ENCODE data around the gene ARHGEF1.
A peak's percentile ranks its signal among the peaks of the same experiment; 100 is the strongest.
"Not testable (repeated sequence)": the region's sequence is repeated elsewhere in the genome, so short reads cannot be mapped to it uniquely, and the experiment has no call there.

ARHGEF1 gene

DNA sequence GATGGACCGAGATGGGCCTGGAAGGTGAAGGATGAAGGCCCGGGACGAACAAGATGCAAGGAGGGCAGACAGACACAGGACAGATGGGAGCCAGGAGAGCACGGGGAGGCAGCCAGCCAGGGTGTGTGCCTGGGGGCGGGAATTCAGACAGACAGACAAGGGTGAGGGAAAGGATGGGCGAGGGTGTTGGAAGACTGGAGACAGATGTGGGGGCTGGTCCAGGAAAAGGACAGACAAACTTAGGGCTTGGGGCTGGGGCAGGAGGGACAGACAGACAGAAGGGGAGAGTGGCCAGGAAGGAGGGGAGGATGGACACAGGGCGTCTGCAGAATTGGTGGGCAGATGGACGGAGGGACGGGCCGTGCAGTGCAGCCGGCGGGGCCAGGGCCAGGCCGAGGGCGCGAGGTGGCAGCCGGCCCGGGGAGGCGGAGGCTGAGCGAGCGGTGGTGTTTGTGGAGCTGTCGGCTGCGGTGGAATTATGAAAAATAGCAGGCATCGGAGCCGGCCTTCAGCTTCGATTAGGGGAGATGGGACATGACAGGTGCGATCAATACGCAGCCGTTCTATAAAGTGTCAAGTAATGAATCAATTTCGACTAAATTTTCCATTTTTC lies 49.8 kb downstream of the ARHGEF1 start:
- DNase-seq (ENCODE audit: low spot score), result no peak

DNA sequence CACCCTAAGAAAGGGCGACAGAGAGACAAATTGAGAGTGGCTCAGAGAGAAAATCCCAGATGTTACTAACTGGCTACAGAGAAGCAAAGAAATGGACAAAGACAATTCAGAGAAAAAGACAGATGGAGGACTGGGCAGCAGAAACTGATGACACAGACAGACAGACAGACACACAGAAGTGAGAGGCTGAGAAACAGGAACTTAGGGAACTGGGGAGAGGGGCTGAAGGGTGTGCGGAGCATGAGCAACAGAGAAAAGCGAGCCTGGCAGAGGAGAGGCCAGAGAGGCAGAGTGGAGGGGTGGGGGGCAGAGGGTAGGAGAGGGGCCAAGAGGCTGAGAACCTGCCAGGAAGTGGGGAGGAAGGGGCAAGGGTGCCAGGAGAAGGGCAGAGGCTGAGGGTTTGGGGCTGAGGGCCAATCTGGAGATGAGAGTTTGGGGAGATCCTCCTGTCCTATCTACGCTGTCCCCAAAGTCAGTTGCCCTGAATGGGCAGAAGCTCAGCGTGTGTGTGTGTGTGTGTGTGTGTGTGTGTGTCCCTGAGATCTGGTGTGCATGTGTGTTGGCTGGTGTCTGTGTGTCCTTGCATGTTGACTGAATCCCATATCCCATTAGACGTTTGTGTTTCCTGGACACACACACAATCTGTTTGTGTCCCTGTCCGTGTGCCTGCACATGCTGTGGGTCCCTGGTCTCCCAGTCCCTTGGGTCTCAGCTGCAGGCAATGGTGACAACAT lies 50.9 kb downstream of the ARHGEF1 start:
- DNase-seq (ENCODE audit: low spot score), result no peak

DNA sequence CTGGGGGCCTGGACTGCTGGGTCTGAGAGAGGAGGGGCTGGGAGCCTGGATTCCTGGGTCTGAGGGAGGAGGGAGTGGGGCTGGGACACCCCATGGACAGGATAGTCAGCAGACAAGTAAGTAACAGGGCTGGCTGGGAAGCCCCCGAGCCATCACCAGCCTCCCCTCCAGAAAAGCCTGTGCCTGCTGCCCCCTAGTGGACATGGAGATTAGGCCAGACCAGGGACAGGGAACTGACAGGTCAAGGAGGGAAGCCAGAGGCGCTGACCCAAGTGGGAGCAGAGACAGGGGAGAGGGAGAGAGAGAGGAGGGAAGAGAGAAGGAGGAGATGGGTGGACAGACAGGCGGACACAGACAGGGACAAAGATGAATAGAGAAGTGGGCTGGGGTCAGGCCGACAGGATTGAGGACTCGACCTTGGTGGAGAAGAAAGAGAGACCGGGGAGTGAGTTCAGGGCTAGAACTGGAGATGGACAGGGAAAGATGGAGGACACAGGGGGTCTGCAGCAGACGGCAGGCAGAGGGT lies 51.9 kb downstream of the ARHGEF1 start:
- DNase-seq (ENCODE audit: low spot score), result peak; percentile 57

DNA sequence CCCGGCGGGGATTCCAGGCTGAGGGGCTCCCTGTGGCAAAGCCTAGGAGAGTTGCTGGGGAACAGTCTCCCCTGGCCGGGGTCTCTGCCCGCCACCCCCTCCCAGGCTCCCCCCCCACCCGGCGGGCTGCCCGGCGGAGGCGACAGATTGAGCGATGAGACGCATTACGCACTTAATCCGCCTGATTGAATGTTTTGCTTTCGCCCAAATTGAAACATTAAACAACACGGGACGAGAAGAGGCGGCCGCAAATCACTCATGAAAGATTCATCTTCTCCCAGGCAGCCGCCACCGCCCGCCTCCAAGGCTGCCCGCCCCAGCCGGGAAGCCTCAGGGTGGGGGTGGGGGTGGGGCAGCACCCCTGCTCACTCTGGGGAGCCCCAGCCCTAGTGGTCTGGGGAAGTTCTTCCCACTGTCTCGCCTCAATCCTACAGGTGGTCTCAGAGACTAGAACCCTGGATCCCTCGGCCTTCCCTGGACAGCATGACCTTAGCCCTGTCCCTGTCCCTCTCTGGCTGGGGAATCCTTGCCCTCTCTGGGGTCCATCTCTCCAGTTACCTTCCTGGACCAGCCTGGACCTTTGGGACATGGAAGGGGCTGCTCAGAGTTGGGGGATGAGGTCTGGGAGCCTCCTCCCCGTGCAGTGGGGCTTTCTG lies 52.9 kb downstream of the ARHGEF1 start:
- DNase-seq (ENCODE audit: low spot score), result no peak

DNA sequence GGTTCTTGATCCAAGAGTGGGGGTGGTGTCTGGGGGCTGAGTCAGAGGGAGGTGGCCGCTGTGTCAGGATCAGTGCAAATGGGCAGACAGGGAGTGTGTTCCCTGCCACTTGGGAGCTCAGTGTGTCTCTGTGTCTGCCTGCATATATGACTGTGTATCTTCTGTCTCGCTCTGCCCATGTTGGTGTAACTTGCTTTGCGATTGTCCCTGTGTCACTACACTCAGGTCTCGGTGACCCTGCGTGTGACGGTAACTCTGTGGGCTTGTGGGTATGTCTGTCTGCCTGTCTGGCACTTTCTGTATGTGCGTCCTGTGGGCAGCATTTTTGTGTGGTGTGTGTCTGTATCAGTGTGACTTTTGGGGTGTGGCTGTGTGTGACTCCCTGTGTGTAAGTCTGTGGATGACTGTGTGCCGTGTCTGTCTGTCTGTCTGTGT lies 53.4 kb downstream of the ARHGEF1 start:
- no peak for DNase-seq (ENCODE audit: low spot score)

DNA sequence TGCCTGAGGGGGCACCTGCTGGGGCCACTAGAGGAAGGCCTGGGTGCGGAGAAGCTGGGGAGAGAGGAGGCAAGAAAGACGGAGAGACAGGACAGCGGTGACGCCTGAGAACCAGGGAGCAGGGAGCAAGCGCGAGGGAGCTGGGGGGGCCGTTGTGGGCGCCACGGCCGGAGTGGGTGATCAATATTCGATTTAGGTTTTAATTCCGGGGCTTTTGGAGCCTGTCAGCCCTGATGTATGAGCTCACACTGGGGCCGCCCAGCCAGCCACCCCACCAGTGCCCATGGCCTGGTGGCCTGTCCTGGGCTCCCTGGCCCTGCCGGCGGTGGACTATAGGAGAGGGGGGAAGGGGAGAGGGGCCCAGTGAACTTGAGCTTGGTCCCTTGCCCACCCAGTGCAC lies 54.0 kb downstream of the ARHGEF1 start:
- DNase-seq (ENCODE audit: low spot score), result no peak

DNA sequence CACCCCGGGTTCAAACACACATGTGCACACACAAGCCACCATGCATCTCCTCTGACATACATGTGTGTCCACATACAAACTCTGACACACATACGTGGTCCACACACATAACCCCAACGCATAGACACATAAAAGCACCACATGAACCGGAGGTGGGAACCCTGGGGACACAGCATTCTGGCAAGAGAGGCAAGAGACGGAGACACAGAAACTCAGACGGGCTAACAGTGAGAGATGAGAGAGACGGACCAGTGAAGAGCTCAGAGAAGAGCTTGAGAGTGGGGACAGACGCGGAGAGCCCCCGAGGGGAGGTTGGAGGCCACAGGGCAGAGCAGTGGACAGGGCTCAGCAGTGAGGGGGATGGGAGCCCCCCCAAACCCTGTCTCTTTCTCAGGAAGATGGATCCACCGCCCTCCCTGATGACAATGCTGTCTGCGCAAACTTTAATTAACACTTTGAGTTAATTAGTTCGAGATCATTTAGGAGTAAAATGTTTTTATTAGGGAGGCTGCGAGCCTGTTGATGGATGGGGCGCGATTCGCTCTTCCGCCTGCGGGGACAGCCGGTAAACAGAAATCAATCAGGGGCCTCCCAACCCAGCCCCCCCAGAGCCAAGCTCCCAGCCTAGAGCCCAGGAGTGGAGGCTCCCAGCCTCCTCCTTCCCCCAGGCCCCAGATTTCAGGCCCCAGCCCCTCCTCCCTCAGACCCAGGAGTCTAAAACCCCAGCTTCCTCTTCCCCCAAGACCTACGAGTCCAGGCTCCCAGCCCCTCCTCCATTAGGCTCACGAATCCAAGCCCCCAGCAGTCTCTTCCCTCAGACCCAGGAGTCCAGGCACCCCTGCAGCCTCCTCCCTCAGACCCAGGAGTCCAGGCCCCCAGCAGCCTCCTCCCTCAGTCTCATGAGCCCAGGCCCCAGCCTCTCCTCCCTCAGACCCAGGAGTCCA lies 54.8 kb downstream of the ARHGEF1 start:
- no peak for DNase-seq (ENCODE audit: low spot score)

DNA sequence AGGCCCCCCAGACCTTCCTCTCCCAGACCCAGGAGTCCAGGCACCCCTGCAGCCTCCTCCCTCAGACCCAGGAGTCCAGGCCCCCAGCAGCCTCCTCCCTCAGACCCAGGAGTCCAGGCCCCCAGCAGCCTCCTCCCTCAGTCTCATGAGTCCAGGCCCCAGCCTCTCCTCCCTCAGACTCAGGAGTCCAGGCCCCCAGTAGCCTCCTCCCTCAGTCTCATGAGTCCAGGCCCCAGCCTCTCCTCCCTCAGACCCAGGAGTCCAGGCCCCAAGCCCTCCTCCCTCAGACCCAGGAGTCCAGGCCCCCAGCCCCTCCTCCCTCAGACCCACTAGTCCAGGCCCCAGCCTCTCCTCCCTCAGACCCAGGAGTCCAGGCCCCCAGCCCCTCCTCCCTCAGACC lies 56.2 kb downstream of the ARHGEF1 start:
- DNase-seq (ENCODE audit: low spot score), result not testable (repeated sequence)

DNA sequence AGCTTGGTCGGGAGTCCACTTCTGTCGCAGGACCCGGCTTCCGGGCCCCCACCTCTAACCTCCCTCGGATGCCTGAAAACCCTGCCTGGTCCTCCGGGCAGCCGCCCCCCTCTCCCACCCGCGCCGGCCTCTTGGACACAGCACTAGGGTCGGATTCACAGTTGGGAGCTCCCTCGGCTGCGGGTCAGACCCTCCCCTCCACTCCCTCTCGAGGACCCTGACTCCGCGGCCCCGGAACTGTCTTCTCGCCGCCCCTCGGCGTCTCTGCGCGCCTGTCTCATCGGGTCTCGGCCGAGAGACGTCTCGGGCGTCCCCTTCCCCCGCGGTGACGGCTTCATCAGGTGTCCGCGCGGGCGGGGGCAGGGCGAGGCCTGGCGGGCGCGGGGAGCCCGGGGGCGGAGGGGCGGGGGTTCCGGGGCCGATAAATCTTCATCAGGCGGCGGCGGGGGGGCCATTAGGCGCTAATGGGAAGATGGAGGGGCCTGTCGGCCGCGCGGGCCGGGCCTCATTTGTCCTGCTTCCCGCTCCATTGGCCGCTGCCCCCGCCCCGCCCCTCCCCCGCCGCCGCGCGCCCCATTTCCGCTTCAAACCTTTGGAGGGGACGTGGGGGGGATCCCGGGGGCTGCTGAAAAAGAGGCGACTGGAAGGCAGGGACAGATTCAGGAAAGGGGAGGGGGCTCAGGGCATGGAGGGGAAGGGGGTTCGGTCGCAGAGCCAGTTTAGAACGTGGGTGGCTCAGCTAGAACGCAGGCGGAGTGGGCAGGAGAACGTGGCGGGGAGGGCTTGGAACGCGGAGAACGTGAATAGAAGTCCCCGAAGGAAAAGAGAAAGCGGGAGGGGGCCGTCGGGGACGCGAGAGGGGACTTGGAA lies 57.1 kb downstream of the ARHGEF1 start:
- DNase-seq (ENCODE audit: low spot score), result no peak

DNA sequence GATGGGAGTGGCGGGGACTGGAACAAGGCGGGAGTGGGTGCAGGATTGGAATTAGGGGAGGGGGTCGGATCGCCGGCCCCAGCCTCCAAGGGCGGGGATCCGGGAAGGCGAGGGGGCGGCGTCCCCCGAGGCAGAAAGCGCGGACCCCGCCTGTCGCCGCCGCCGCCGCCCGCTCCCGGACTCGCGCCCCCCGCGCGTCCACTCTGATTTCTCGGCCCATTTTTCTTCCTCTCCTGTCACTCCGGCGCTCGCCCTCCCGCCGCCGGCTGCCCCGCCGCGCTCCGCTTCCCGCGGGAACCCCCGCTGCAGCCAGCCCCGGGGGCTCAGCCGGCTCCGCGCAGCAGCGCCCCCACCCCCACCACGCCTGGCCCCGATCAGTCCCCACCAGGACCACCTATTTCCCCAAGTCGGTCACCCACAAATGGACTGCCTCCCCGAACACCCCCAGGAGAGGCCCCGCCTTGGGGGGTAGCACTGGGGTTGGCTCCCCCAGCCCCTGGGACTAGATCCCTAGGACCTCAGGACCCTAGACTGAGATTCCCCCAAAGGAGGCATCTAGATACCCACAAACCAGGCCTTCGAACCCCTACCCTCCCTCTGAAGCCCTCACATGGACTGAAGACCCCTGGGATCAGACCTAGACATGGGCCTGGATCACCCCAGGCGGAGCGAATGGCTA lies 57.9 kb downstream of the ARHGEF1 start:
- DNase-seq (ENCODE audit: low spot score), result no peak

DNA sequence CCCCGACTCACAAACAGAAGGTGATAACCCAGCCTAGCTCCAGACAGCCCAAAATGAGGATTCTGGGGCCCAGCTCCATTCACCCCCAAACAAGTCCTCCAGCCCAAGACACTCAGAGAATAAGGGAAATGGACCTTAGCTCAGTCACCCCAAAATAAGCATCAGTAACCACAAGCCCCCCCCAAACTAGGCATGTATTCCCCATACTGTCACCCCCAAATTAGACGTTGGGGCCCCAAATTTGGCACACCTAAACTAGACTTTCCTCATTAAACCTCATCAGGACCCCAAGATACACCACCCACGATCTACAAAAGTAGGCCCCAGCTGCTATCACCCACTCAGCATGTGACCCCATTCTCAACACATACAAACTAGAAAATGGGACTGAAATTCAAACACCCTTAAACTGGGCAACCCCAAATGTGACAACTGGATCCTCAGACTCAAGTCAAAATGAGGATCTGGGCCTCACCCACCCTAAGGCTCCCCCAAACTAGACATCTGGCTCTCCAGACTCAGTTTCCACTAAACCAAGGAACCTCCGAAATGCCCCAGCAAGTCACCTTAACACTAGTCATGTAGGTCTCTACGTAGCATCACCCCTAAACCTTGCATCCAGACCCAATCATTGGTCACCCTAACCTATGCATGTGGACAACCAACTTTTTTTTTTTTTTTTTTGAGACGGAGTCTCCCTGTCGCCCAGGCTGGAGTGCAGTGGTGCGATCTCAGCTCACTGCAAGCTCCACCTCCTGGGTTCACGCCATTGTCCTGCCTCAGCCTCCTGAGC lies 58.6 kb downstream of the ARHGEF1 start:
- DNase-seq (ENCODE audit: low spot score), result no peak

DNA sequence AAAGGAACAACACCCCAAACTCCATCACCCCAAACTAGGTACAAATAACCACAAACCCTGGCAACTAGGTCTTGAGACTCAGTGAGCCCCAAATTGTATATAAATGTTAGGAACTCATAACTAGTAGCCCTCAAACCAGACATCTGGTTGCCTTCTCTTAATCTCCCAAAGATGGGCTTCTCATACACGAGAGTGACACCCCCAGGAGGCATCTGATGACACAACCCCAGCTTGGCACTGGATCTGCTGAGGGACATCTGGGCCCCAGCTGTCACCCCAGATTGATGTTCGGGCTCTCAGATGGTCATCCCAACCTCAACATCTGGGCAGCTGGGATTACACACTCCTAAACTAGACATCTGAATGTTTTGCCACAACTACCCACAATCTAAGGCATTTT lies 61.4 kb downstream of the ARHGEF1 start:
- DNase-seq (ENCODE audit: low spot score), result no peak

DNA sequence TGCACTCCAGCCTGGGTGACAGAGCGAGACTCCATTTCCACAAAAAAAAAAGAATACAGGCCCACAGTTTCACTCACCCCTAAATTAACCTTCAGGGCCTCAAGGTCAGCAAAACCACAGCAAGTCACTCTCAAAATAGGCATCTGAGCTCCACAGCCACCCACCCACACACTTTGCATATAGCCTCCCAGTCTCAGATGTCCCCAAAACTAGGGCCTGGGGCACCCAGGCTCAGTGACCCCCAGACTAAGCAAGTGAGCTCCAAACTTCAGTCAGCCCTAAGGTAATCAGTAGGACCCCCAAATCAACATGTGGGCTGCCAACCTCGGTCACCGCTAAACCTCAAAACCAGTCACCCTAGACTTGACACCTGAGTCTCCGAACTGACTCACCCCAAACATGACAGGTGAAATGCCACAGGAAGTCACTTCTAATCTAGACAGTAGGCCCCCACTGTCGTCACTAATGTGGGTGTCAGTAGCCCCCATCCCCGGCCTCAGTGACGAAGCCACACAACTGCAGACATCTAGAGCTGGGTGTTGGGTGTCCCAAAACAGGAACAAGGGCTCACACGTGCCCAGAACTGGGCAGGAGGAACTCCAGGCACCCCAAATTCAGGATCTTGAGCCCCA lies 62.3 kb downstream of the ARHGEF1 start:
- DNase-seq (ENCODE audit: low spot score), result no peak

DNA sequence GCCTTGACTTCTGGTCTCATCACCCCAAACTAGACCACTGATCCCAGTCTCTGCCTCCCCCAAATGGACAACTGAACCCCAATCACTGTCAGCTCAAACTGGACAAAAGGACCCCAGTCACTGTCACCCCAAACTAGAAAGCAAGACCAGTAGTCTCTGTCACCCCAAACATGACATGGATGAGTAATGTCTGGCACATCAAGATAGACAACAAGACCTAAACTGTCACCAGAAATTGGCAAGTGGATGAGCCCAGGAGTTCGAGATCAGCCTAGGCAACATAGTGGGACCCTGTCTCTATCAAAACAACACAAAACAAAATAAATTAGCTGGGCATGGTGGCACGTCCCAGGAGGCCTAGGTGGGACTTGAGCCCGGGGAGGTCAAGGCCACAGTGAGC lies 64.1 kb downstream of the ARHGEF1 start:
- DNase-seq (ENCODE audit: low spot score), result no peak

DNA sequence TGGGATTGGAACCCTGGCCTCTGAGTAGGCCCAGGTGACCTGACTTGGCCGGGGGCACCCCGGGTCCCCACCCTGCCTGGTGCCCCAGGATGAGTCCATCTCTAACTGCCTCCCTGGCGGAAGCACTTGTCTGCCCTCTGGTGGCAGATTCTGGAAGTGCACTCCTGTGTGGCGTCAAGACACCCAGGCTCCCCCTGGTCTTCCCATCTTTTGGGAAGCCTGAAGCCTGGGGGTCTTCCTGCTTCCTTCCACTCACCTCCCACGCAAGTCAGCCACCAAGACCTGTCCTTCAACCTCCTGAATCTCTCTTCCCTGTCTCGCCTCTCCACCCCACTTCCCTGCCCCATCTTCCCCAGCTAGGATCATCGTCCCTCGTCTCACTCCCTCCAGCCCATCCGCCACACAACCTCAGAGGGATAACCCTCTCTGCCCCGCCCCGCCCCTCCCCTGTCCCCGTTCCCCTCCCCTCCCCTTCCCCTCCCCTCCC lies 68.7 kb downstream of the ARHGEF1 start:
- DNase-seq (ENCODE audit: low spot score), result peak; percentile 81

DNA sequence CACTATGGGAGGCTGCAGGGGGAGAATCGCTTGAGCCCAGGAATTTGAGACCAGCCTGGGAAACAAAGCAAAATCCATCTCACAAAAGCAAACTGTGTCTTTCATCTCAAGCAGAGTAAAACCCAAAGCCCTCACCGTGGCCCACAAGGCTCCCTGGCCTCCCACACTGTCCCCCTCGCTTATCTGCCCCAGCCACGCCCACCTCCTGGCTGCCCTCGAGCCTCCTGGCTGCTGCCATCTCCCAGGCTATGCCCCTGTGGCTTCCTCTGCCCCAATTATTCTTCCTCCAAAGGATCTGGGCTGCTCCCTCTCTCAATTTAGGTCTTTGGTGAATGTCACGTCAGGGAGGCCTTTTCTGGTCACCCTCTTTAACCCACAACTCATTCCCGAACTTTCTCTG lies 72.5 kb downstream of the ARHGEF1 start:
- DNase-seq (ENCODE audit: low spot score), result no peak

DNA sequence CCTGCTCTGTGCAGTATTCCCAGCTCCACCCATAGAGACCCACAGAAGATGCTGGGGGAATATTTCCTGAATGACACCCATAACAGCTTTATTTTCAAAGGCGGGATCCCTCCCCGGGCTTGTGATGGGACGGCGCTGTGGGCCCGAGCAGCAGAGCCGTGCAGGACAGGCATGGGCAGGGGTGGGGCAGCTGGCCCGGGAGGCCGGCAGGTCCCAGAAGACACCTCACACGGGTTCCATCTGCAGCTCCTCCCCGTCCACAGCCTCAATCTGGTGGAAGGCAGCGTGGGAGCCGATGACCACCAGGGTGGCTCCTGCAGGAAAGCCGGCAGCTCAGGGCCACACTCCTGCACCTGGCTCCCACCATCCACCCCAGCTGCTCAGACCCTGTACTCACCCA lies 73.6 kb downstream of the ARHGEF1 start:
- no peak for DNase-seq (ENCODE audit: low spot score)
